Measurements from ENCODE around the gene ARFGEF2. TPM values are rescaled to one million over a fixed set of nuclear protein-coding genes. Genes with fewer than 3 reads are reported as not detected.
A peak's percentile ranks its signal among the peaks of the same experiment; 100 is the strongest.

Gene ARFGEF2
- total RNA-seq, 1 experiment from 2014 or later: 32.9 TPM

- peaks cover 10% of the 10 kb centered on the region for H3K4me1 ChIP-seq (replicated peaks)
- H3K27ac ChIP-seq: no peak overlapping the region
- H3K4me3 ChIP-seq: no peak overlapping the region
- no peaks in the 10 kb centered on the region for H3K9me3 ChIP-seq (replicated peaks)
- no peak for DNase-seq (ENCODE audit: low read depth in 1 of 2, low spot score in 2 of 2)
- H3K27me3 ChIP-seq (replicated peaks): no peaks in the 10 kb centered on the region
- H3K36me3 ChIP-seq: peaks cover 27% of the 10 kb centered on the region
Measured at GRCh38 chr20:48941467-48941866, 20.0 kb downstream of the ARFGEF2 start.

- no peak overlapping the region for H3K27ac ChIP-seq
- H3K4me1 ChIP-seq (replicated peaks): peaks cover 10% of the 10 kb centered on the region
- H3K4me3 ChIP-seq: no peak overlapping the region
- no peaks in the 10 kb centered on the region for H3K27me3 ChIP-seq (replicated peaks)
- H3K36me3 ChIP-seq: peaks cover 32% of the 10 kb centered on the region
- DNase-seq (ENCODE audit: low read depth in 1 of 2, low spot score in 2 of 2): no peak
- no peaks in the 10 kb centered on the region for H3K9me3 ChIP-seq (replicated peaks)
Measured at GRCh38 chr20:48942730-48943129, 21.2 kb downstream of the ARFGEF2 start.

GRCh38 chr20:48944663-48945297 is 23.3 kb downstream of the ARFGEF2 start:
- no peaks in the 10 kb centered on the region for H3K27me3 ChIP-seq (replicated peaks)
- no peak for DNase-seq (ENCODE audit: low read depth in 1 of 2, low spot score in 2 of 2)
- H3K4me1 ChIP-seq (replicated peaks): peaks cover 10% of the 10 kb centered on the region
- no peak overlapping the region for H3K4me3 ChIP-seq
- peaks cover 49% of the 10 kb centered on the region for H3K36me3 ChIP-seq
- H3K9me3 ChIP-seq (replicated peaks): no peaks in the 10 kb centered on the region
- peak overlapping the region; percentile 19; the same call in 1 of the 2 replicates for H3K27ac ChIP-seq

GRCh38 chr20:48945840-48946514 is 24.5 kb downstream of the ARFGEF2 start:
- Histone ChIP-seq H3K4me3 (no peak overlapping the region), H3K27ac (peak overlapping the region; percentile 19; the same call in 1 of the 2 replicates), H3K36me3 (peaks cover 55% of the 10 kb centered on the region), H3K9me3 (replicated peaks) (no peaks in the 10 kb centered on the region), H3K4me1 (replicated peaks) (peaks cover 10% of the 10 kb centered on the region), H3K27me3 (replicated peaks) (no peaks in the 10 kb centered on the region)
- peak in 1 of 2 experiments; percentile 46 for DNase-seq (ENCODE audit: low read depth in 1 of 2, low spot score in 2 of 2)

GRCh38 chr20:48948612-48949011 is 27.1 kb downstream of the ARFGEF2 start:
- no peaks in the 10 kb centered on the region for H3K27me3 ChIP-seq (replicated peaks)
- DNase-seq (ENCODE audit: low read depth in 1 of 2, low spot score in 2 of 2): no peak
- no peak overlapping the region for H3K27ac ChIP-seq
- no peak overlapping the region for H3K4me3 ChIP-seq
- H3K4me1 ChIP-seq (replicated peaks): peaks cover 10% of the 10 kb centered on the region
- no peaks in the 10 kb centered on the region for H3K9me3 ChIP-seq (replicated peaks)
- H3K36me3 ChIP-seq: peaks cover 58% of the 10 kb centered on the region

GRCh38 chr20:48949304-48950170 is 28.0 kb downstream of the ARFGEF2 start:
- Histone ChIP-seq H3K4me1 (replicated peaks) (peaks cover 10% of the 10 kb centered on the region), H3K36me3 (peaks cover 68% of the 10 kb centered on the region), H3K9me3 (replicated peaks) (no peaks in the 10 kb centered on the region), H3K4me3 (no peak overlapping the region), H3K27me3 (replicated peaks) (no peaks in the 10 kb centered on the region), H3K27ac (no peak overlapping the region)
- no peak for DNase-seq (ENCODE audit: low read depth in 1 of 2, low spot score in 2 of 2)

- Histone ChIP-seq H3K4me1 (replicated peaks) (peaks cover under 1% of the 10 kb centered on the region), H3K4me3 (no peak overlapping the region), H3K27me3 (replicated peaks) (no peaks in the 10 kb centered on the region), H3K27ac (no peak overlapping the region), H3K36me3 (peaks cover 63% of the 10 kb centered on the region), H3K9me3 (replicated peaks) (no peaks in the 10 kb centered on the region)
- no peak for DNase-seq (ENCODE audit: low read depth in 1 of 2, low spot score in 2 of 2)
Measured at GRCh38 chr20:48951041-48951440, 29.5 kb downstream of the ARFGEF2 start.

GRCh38 chr20:48951646-48952045 is 30.1 kb downstream of the ARFGEF2 start:
- peaks cover 69% of the 10 kb centered on the region for H3K36me3 ChIP-seq
- no peaks in the 10 kb centered on the region for H3K9me3 ChIP-seq (replicated peaks)
- no peak overlapping the region for H3K27ac ChIP-seq
- DNase-seq (ENCODE audit: low read depth in 1 of 2, low spot score in 2 of 2): no peak
- H3K4me3 ChIP-seq: no peak overlapping the region
- no peaks in the 10 kb centered on the region for H3K27me3 ChIP-seq (replicated peaks)
- H3K4me1 ChIP-seq (replicated peaks): no peaks in the 10 kb centered on the region

GRCh38 chr20:48952656-48953055 is 31.1 kb downstream of the ARFGEF2 start:
- Histone ChIP-seq H3K36me3 (peaks cover 74% of the 10 kb centered on the region), H3K9me3 (replicated peaks) (no peaks in the 10 kb centered on the region), H3K4me1 (replicated peaks) (no peaks in the 10 kb centered on the region), H3K27me3 (replicated peaks) (no peaks in the 10 kb centered on the region), H3K4me3 (no peak overlapping the region), H3K27ac (no peak overlapping the region)
- no peak for DNase-seq (ENCODE audit: low read depth in 1 of 2, low spot score in 2 of 2)

- no peak for DNase-seq (ENCODE audit: low read depth in 1 of 2, low spot score in 2 of 2)
- Histone ChIP-seq H3K9me3 (replicated peaks) (no peaks in the 10 kb centered on the region), H3K4me3 (no peak overlapping the region), H3K4me1 (replicated peaks) (no peaks in the 10 kb centered on the region), H3K36me3 (peaks cover 71% of the 10 kb centered on the region), H3K27me3 (replicated peaks) (no peaks in the 10 kb centered on the region), H3K27ac (no peak overlapping the region)
Measured at GRCh38 chr20:48953653-48954052, 32.1 kb downstream of the ARFGEF2 start.

- Histone ChIP-seq H3K36me3 (peaks cover 59% of the 10 kb centered on the region), H3K4me1 (replicated peaks) (no peaks in the 10 kb centered on the region)
- DNase-seq (ENCODE audit: low read depth in 1 of 2, low spot score in 2 of 2): no peak
Measured at GRCh38 chr20:48956052-48956451, 34.5 kb downstream of the ARFGEF2 start.

GRCh38 chr20:48957053-48957481 is 35.6 kb downstream of the ARFGEF2 start:
- no peak overlapping the region for H3K4me3 ChIP-seq
- H3K27me3 ChIP-seq (replicated peaks): no peaks in the 10 kb centered on the region
- H3K36me3 ChIP-seq: peaks cover 52% of the 10 kb centered on the region
- no peak overlapping the region for H3K27ac ChIP-seq
- DNase-seq (ENCODE audit: low read depth in 1 of 2, low spot score in 2 of 2): no peak
- H3K9me3 ChIP-seq (replicated peaks): no peaks in the 10 kb centered on the region
- no peaks in the 10 kb centered on the region for H3K4me1 ChIP-seq (replicated peaks)

More at GRCh38 chr20:48956052-48956451, 34.5 kb downstream of the ARFGEF2 start:
- no peaks in the 10 kb centered on the region for H3K27me3 ChIP-seq (replicated peaks)
- H3K9me3 ChIP-seq (replicated peaks): no peaks in the 10 kb centered on the region
- no peak overlapping the region for H3K4me3 ChIP-seq
- H3K27ac ChIP-seq: no peak overlapping the region

- Histone ChIP-seq H3K4me1 (replicated peaks) (no peaks in the 10 kb centered on the region), H3K27me3 (replicated peaks) (no peaks in the 10 kb centered on the region), H3K4me3 (no peak overlapping the region), H3K9me3 (replicated peaks) (no peaks in the 10 kb centered on the region), H3K36me3 (peaks cover 49% of the 10 kb centered on the region), H3K27ac (no peak overlapping the region)
- DNase-seq (ENCODE audit: low read depth in 1 of 2, low spot score in 2 of 2): no peak
Measured at GRCh38 chr20:48957533-48957932, 36.0 kb downstream of the ARFGEF2 start.

GRCh38 chr20:48958743-48959142 is 37.2 kb downstream of the ARFGEF2 start:
- DNase-seq (ENCODE audit: low read depth in 1 of 2, low spot score in 2 of 2): no peak
- no peak overlapping the region for H3K4me3 ChIP-seq
- peaks cover 48% of the 10 kb centered on the region for H3K36me3 ChIP-seq

More at GRCh38 chr20:48958743-48959142, 37.2 kb downstream of the ARFGEF2 start:
- H3K27me3 ChIP-seq (replicated peaks): no peaks in the 10 kb centered on the region
- no peaks in the 10 kb centered on the region for H3K9me3 ChIP-seq (replicated peaks)
- H3K4me1 ChIP-seq (replicated peaks): no peaks in the 10 kb centered on the region
- no peak overlapping the region for H3K27ac ChIP-seq

Measured in SJSA1 (cell line).